A673 (cell line): ENCODE results near the gene ALG10B.

Experiments
- EZH2 ChIP-seq: fragments of 200-600 bp; sonication (generic); IDR thresholded peaks from 2 replicates; pipeline ENCODE4 v1.6.1; 2017; ENCODE audit warnings: borderline replicate concordance, low read depth, mild to moderate bottlenecking, mixed read lengths, antibody characterized with exemption, low read length; ENCODE audit not compliant: poor library complexity, severe bottlenecking
- TF ChIP-seq, protein P1 (sequence below): fragments of 300-800, 200-600 bp; sonication (generic); conservative IDR thresholded peaks from 2 replicates; pipeline ENCODE4 v1.5.1; 2017; ENCODE audit warnings: low read depth, mild to moderate bottlenecking, antibody characterized with exemption, low read length, moderate library complexity, mixed read lengths

DNA sequence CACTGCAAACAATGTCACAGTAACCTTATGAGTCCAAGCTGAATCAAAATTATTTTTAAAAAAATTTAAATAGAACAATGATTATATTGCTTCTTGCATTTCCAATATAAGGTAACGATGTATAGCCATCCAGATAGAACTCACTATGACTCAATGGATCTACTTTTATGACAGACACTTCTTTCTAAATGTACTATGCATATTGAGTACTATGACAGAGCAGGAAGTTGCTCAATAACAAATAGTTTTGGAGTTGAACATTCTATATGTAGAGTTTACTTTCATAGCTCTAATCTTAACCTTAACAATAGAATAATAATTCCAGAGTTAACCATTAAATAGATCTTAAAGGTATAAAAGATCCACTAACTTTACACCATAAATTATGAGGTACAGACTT, 46.7 kb upstream of the ALG10B start:
- TF ChIP-seq, protein P1, sequence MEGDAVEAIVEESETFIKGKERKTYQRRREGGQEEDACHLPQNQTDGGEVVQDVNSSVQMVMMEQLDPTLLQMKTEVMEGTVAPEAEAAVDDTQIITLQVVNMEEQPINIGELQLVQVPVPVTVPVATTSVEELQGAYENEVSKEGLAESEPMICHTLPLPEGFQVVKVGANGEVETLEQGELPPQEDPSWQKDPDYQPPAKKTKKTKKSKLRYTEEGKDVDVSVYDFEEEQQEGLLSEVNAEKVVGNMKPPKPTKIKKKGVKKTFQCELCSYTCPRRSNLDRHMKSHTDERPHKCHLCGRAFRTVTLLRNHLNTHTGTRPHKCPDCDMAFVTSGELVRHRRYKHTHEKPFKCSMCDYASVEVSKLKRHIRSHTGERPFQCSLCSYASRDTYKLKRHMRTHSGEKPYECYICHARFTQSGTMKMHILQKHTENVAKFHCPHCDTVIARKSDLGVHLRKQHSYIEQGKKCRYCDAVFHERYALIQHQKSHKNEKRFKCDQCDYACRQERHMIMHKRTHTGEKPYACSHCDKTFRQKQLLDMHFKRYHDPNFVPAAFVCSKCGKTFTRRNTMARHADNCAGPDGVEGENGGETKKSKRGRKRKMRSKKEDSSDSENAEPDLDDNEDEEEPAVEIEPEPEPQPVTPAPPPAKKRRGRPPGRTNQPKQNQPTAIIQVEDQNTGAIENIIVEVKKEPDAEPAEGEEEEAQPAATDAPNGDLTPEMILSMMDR, result no peak
- no peak for TF ChIP-seq EZH2
